NCI-H524 (cell line): ENCODE data around the gene CATSPERD.
"Not testable (repeated sequence)": the region's sequence is repeated elsewhere in the genome, so short reads cannot be mapped to it uniquely, and the experiment has no call there.

Experiments used
- DNase-seq, 2 experiments: peaks; one replicate each; lab custom pipeline; 2025; lab: John Stamatoyannopoulos, UW

CATSPERD gene

DNA sequence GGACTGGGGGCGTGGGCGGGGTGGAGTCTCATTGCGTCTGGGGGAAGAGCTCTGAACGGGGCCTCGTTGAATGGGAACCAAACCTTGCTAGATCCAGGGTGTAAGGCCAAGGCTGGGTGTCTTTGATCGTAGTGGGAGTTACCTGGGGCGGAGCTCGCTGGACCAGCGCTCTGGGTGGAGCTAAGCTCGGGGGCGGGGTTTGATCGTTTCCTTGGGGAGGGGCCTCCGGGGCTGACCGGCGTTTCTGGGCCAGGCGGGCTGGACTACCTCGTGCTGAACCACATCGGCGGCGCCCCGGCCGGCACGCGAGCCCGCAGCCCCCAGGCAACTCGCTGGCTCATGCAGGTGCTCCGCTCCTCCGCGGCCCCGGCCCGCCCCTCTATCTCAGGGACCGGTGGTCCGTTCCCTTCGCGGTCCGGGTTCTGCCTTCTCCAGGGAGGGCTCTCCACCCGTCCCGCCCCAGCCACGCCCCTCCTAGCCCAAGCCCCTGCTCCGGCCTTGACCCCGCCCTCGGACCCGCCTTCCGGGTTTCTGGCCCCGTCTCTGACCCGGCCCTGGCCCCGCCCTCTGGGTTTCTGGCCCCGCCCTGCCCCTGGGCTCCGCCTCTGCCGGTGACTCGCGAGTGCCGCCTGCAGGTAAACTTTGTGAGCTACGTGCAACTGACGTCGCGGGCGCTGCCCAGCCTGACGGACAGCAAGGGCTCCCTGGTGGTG lies 33.6 kb upstream of the CATSPERD start:
- peak; percentile 87 to 92 for DNase-seq

DNA sequence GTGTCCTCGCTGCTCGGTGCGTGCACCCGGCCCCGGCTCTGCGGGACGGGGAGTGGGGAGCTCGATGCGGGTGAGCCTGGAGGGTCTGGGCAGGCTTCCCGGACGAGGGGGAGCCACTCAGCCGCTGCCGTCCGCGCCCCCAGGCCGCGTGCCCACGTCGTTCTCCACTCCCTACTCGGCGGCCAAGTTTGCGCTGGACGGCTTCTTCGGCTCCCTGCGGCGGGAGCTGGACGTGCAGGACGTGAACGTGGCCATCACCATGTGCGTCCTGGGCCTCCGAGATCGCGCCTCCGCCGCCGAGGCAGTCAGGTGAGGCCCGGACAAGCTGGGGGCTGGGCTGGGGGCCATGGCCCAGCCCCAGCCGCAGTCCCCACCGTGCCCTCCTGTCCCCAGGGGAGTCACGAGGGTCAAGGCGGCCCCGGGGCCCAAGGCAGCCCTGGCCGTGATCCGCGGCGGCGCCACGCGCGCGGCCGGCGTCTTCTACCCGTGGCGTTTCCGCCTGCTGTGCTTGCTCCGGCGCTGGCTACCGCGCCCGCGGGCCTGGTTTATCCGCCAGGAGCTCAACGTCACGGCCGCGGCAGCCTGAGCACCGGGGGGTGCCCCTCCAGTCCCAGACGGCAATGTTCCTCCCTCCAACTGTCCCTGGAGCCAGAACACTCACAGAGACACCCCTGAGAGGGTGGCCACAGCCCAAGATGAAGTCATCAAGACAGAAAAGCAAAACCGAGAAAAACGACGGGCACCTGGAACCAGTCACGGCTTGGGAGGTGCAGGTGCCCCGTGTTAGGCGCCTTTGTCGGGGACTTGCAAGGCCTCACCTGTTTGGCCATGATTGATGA lies 32.9 kb upstream of the CATSPERD start:
- no peak for DNase-seq

DNA sequence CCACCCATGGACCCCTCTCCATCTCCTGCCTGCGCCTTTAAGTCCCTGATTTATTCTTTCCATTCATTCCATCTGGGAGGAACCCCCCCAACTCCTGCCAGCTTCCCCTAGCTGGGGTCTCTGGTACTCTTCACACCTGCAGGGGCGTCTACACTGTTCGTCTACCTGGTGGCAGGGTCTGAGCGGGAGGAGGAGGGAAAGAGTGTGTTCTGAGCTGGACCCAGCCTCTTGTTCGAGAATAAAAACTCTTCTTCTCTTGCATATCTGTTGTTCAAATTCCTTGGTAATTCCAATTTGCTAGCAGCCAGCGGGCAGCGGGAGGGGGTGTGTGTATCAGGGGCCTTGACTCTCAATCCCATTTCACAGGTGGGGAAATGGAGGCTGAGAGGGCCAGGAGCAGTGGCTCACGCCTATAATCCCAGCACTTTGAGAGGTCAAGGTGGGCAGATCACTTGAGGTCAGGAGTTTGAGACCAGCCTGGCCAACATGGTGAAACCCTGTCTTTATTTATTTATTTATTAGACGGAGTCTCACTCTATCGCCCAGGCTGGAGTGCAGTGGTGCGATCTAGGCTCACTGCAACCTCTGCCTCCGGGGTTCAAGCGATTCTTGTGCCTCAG lies 32.1 kb upstream of the CATSPERD start:
- DNase-seq: not testable (repeated sequence)

DNA sequence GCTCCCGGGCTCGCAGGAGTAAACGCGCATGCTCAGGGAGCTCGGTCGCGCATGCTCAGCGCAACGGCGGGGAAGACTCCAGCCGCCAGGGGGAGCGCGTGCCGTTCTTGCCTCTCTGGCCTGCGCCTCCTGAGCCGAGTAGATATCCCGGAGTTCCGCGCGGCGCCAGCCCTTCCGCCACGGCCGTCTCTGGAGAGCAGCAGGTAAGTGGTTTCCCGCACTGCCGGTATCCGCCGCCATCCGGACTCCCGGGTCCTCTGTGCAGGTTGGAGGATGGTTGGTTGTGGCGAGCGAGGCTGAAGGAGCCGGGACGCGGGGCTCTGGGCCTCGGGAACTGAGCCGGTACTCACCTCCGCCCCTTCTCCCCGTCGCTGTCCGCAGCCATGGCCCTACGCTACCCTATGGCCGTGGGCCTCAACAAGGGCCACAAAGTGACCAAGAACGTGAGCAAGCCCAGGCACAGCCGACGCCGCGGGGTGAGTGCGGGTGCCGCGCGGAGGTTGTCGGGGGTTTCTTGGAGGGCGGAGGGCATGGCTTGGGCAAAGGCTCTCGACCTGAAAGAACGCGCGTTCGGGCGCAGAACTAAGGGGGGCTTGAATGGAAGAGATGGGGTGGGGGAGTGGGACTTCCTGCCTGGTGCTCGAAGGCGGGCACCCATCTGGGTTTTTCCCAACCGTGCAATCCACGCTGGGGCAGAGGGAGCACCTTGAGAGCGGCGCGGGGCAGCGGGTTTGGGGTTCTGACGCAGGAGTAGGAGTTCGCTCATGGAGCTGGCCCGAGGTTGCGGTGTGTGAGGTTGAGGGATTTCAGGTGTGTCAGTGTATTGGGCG lies 30.1 kb upstream of the CATSPERD start, which contains the start of gene RPL36:
TSS of gene RPL36 (plus strand) at position 171 of the 830 bp plus-strand sequence. CDS start at position 384, 213 bp downstream.
- DNase-seq: peak; percentile 95 to 97

DNA sequence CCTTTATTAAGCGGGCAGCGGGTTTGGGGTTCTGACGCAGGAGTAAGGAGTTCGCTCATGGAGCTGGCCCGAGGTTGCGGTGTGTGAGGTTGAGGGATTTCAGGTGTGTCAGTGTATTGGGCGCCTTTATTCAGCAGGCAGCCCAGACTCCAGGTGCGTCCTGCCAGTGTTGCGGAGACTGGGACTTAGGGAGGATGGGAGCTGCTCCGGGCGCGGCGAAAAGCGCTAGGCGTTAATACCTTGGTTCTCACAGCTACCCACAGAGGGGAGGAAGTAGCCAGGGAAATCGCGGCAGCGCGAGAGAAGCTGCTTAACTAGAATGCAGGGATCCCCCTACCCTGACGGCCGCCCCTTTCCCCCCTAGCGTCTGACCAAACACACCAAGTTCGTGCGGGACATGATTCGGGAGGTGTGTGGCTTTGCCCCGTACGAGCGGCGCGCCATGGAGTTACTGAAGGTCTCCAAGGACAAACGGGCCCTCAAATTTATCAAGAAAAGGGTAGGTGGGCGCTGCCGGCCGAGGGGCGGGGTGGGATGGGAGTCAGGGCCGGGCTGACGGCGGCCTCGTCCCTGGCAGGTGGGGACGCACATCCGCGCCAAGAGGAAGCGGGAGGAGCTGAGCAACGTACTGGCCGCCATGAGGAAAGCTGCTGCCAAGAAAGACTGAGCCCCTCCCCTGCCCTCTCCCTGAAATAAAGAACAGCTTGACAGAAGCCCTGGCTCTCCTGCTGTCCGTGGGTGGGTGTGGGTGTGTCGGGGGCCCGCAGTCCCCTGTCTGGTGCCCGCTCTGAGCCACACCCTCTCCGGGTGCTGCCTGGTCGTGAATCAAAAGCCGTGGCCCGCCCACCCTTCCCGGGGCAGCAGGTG lies 29.2 kb upstream of the CATSPERD start:
- peak in 1 of 2 experiments; percentile 44 for DNase-seq

DNA sequence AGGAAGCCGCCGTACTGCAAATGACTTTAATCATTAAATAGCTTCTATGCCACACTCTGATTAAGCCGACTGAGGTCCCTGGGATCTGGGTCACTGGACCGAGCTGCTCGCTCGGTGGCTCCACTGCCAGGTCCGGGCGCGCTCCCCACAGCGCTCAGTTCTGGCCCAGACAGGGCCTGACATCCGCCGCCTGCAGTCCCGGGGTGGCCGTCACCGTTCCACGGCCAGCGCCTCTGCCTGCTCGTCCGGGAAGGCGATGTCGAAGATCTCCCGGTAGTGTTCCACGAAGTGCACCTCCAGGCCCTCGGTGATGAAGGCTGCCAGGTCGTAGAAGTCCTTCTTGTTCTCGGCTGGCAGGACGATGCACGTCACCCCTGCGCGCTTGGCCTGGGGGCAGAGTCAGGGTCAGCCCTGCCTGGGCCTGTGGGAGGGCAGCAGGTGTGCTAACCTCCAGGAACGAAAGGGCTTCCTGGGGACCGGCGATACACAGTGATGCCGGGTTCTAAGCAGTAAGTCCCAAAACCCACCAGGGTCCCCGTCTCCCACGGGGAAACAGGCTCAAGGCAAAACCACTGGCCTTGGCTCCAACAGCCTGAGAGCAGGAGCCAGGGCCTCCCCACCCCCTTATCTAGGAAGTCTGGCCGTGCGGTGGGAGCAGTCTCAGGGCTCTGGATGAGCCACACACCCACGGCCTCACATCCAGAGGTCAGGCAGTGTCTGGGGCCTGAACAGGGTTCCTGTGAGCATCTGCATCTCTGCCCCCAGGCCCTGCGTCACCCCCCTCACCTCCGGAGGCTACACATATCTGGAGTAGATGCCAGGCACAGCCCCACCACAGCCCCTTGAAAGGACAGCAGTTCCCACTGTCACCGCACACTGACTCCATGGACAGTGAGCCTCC lies 28.4 kb upstream of the CATSPERD start:
- no peak for DNase-seq

DNA sequence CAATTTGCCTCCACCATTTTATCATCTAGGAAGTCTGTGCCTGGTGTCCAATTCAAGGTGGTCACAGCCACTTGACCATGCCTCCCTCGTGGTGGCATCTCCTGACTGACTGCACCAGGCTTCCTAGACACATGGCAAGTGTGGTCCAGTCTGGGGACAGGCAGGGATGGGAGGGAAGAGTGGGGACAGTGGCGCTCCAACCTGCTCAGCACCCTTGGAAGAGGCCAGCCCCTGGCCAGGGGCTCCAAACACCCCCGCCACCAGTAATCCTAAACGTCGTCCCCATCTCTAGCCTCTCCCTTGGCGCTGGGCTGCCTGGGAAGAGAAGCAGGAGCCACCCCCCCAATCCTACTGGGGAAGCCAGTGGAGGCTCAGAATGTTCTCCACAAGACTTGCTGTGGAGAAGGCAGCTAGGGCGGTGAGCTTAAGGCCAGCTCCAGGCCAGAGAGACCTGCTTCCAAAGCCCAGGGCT lies 27.7 kb upstream of the CATSPERD start:
- DNase-seq: no peak

DNA sequence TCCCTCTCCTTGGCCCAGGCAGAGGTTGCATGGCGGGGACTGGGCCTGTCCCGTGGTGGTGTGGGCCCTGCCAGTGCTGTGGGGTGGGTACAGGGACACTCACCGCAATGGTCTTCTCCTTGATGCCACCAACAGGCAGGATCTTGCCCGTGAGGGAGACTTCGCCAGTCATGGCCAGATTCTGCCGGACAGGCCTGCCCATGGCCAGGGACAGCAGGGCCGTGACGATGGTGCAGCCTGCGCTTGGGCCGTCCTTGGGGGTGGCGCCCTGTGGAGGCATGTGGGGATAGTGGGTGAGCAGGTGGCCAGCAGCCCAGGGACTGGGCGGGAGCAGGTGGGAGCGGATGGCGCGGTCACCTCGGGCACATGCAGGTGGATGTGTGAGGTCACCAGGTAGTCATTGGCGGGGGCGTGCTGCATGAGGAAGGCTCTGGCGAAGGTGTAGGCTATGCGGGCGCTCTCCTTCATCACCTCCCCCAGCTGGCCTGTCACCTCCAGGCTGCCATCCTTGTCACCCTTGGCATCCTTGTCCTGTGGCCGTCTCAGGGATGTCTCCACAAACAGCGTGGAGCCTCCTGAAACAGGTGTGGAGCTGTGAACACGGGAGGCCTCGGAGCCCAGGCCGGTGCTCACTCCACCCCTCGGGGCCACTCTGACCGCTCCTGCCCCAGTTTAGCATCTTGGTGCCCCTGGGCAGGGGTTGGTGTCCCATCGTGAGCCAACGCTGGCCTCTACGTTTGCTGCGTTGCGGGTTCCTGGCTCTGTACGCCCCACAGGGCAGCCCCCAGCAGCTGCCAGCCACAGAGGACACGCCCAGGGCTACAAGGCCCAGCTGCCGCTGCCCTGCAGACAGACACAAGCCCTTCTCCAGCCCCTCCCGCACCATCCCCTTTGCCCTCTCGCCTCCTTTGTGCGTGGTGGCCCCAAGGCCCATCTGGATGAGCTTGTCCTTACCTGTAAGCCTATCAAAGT lies 27.0 kb upstream of the CATSPERD start:
- DNase-seq: peak in 1 of 2 experiments; percentile 47

DNA sequence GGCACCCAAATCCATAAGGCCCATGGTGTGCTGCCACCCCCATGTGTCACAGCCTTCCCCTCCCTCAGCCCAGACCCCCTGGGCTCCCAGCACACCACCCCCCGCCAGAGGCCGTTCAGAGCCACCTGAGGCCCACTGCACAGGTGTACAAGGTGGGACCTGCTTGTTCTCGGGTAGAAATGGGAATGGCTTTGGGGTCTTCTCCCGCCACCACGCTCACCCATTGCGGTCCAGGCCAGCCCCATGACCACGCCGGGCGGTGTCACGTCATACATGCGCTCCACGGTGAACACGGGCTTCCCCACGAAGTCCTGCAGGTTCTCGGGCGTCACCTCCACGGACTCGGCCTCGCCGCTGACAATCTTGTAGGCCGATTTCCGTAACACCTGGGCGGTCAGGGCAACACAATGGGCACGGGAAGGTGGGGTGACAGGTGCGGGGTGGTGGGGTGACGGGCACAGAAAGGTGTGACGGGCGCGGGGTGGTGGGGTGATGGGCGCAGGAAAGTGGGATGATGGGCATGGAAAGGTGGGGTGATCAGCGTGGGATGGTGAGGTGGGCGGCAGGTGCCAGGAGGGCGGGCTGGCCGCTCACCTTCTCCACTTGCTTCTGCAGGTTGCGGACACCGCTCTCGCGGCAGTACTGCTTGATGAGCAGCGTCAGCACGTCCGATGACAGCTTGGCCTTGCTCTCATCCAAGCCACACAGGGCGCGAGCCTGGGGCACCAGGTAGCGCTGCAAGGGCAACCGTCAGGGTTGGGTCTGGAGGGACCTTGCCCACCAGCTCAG lies 26.1 kb upstream of the CATSPERD start:
- DNase-seq: no peak

DNA sequence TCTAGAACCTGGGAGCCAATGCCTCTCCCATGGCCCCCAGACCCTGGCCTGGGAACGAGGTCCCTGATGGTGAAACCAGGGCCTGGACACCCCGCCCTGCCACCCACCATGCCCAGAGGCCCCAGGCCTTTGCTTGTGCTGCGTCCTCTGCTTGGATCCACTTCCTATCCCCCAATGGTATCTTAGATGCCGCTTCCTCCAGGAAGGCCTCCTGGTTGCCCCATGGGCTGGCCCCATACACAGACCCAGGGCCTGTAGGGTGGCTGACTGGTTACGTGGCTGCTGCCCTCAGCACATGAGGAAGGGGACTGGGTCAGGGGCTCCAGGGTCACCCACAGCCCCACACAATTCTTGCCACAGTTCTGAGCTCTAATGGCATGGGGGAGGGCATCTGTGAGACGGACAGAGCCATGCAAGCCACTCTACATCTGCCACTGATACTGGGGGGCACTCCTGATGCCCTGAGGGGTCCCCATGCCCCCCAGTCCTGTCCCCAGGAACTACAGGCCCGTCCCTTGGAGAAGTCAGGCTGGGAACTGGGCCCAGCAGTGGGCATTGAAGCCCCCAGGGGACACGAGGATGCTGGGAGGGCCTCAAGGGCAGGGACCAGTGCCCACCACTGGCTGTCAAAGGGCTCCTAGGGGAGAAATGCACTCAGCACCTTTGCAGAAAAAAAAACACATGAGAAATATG lies 25.3 kb upstream of the CATSPERD start:
- DNase-seq: no peak

DNA sequence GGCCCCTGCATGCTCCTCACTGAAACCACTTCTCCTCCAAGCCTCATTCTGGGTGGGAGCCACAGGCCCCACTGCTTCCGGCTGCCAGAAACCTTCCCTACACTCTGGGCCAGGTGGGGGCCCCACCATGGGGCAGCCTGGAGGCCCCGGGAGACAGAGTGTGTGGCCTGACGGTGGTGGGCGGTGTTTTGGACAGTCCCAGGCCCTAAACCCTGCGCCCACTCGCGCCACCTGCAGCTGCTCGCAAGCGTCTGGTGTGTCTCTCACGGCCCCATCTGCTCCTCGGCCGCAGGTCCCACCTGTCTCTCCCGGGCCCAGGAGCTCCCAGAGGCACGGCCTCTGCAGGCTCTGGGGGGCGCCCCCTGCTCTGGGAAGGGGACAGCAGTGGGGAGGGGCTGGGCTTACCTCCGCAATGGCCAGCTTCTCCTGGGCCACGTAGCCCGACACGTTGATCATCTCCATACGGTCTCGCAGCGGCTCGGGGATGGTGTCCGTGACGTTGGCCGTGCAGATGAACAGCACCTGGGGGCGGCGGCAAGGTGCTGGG lies 24.7 kb upstream of the CATSPERD start:
- peak in 1 of 2 experiments; percentile 76 for DNase-seq

DNA sequence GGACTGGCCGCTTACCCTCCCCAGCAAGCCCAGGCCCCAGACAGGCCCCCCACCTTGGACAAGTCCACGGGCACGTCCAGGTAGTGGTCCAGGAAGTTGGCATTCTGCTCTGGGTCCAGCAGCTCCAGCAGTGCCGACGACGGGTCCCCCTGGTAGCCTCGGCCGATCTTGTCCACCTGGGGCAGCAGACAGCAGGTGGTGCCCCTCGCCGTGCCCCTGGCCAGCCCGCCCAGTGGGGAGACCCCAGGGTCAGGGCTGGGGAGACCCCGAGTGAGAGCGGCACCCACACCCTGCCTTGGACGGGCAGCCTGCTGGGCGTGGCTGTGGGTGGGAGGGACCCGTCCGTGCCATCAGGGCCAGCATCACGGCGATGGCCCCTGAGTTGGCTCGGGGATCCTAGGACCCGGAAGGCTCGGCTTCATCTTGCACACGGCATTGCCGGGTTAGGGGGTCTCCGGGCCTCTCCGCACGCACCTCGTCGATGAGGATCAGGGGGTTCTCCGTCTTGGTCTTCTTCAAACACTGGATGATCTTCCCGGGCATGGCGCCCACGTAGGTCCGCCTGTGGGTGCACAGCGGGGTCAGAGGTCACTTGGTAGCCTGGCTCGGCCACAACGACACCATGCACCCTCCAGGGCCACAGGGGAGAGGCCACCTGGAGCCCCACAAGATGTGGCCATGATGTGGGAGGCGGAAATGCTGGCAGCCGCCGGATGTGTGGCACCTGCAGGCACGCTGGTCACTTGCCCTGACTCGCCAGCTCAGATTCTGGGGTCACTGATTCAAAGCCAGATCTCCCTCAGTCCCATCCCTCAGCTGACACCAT lies 24.0 kb upstream of the CATSPERD start:
- no peak for DNase-seq

DNA sequence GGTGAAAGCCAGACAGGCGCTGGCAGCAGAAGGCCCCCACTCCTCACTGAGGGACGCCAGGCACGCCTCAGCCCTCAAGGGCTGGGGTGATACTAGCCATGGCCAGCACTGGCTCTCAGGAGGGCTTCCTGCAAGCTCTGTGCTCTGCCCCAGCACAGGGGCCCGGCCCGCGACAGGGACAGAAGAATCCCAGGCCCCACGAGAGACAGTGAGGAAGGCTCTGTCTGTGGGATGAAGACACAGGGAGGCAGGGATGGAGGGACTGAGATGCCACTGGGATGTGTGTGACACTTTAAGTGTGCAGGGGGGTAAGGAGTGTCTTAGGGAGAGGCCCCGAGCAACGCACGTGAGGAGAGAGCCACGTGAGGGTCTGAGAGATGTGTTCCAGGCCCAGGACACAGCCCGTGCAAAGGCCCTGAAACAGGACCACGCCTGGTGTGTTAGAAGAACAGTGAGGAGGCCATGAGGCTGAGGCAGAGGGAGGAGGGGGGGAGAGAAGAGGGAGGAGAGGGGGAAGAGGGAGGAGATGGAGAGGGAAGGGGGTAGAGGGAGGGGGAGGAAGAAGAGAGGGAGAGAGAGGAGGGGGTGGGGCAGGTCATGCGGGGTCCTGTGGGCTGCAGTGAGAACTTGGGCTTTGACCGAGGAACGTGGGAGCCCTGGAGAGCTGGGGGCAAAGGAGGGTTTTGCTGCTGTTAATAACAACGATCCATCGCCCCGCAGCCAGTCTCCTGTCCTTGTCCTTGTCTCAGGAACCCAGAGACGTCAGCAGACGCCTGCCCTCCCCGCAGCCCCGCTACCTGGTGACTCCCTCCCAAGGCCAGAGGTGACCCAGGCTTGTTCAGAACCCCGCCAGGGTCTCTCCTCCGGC lies 23.2 kb upstream of the CATSPERD start:
- DNase-seq: no peak

DNA sequence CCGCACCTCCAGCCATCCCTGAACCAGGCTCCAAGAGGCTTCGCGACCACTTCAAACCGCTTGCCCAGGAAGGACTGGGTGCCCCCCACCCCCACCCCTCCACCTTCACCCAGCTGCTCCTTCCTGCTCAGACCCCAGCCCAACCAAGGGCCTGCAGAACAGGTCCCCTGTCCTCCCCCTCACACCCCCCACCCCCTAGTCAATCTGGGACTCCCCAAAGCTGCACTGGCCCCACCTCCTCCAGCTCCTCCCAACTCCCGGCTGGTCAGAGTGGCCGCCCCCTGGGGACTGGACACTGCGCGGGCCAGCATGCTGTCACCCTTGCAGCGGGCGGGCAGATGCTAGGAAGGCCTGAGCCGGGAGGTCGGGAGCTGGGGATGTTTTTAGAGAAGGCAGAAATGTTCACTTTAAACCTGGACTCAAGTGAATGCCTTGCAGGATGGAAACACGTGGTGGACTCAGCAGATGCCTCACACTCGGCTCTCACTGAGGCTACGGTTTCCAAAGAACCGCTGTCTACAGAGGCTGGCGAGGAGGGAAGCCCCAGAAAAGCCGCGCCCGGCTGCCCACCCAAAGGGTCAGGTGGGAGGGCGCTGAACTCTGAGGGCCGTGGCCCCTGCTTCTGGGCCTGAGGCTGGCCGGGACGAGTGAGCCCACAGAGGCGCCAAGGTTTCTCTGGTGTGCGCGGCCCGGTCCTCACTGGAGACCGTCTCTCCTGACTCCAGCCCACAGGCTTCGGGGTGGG lies 22.4 kb upstream of the CATSPERD start:
- DNase-seq: no peak
